OCI-LY3 (cell line): ENCODE data around the gene EFNA4.

Experiments used
- CTCF ChIP-seq: fragments of 200-600, 300-600 bp; sonication (generic); IDR thresholded peaks from 2 replicates; pipeline ENCODE4 v1.5.1; 2014; ENCODE audit warnings: antibody characterized with exemption, low read length, low read depth
- EZH2phosphoT487 ChIP-seq: fragments of 200-600 bp; shearing (Covaris generic); IDR thresholded peaks from 2 replicates; pipeline ENCODE4 v1.6.1; 2018; ENCODE audit warnings: antibody characterized with exemption, mixed run types, low read depth

GRCh38 chr1:155099331-155099730 is 35.8 kb downstream of the EFNA4 start:
- TF ChIP-seq CTCF (no peak), EZH2phosphoT487 (no peak)
